ENCODE results near the gene MTX1.
"Not testable (repeated sequence)": the region's sequence is repeated elsewhere in the genome, so short reads cannot be mapped to it uniquely, and the experiment has no call there.

The MTX1 gene

GRCh38 chr1:155236451-155236850 lies 28.0 kb downstream of the MTX1 start:
- in situ Hi-C loops (cut with MboI; ENCODE audit: low pct_unique_long_range_greater_than_20kb, low sequenced_read_pairs, unreplicated experiment): no loop called here
- DNase-seq (ENCODE audit: low spot score): no peak
- TF ChIP-seq CTCF (IDR thresholded peaks at IDR 0.05; ENCODE audit: extremely low read depth, insufficient read depth, missing control alignments): no peak

- in situ Hi-C loops (cut with MboI; ENCODE audit: low pct_unique_long_range_greater_than_20kb, low sequenced_read_pairs, unreplicated experiment): no loop called here
- DNase-seq (ENCODE audit: low spot score): peak; percentile 80
- no peak for TF ChIP-seq CTCF (IDR thresholded peaks at IDR 0.05; ENCODE audit: extremely low read depth, insufficient read depth, missing control alignments)
Observed at GRCh38 chr1:155241069-155241679, 32.7 kb downstream of the MTX1 start.

- in situ Hi-C loops (cut with MboI; ENCODE audit: low pct_unique_long_range_greater_than_20kb, low sequenced_read_pairs, unreplicated experiment): no loop called here
- DNase-seq (ENCODE audit: low spot score): no peak
Observed at GRCh38 chr1:155241841-155242264, 33.4 kb downstream of the MTX1 start.

GRCh38 chr1:155242805-155243358 lies 34.4 kb downstream of the MTX1 start:
- TF ChIP-seq CTCF (IDR thresholded peaks at IDR 0.05; ENCODE audit: extremely low read depth, insufficient read depth, missing control alignments): no peak
- no peak for DNase-seq (ENCODE audit: low spot score)
- in situ Hi-C loops (cut with MboI; ENCODE audit: low pct_unique_long_range_greater_than_20kb, low sequenced_read_pairs, unreplicated experiment): no loop called here

More at GRCh38 chr1:155241841-155242264, 33.4 kb downstream of the MTX1 start:
- no peak for TF ChIP-seq CTCF (IDR thresholded peaks at IDR 0.05; ENCODE audit: extremely low read depth, insufficient read depth, missing control alignments)

- DNase-seq (ENCODE audit: low spot score): peak; percentile 96
- TF ChIP-seq CTCF (IDR thresholded peaks at IDR 0.05; ENCODE audit: extremely low read depth, insufficient read depth, missing control alignments): peak; percentile 46
- in situ Hi-C loops (cut with MboI; ENCODE audit: low pct_unique_long_range_greater_than_20kb, low sequenced_read_pairs, unreplicated experiment): no loop called here
Observed at GRCh38 chr1:155244368-155245162, 36.1 kb downstream of the MTX1 start.

- DNase-seq (ENCODE audit: low spot score): no peak
- in situ Hi-C loops (cut with MboI; ENCODE audit: low pct_unique_long_range_greater_than_20kb, low sequenced_read_pairs, unreplicated experiment): no loop called here
- TF ChIP-seq CTCF (IDR thresholded peaks at IDR 0.05; ENCODE audit: extremely low read depth, insufficient read depth, missing control alignments): no peak
Observed at GRCh38 chr1:155245163-155245524, 36.6 kb downstream of the MTX1 start.

- DNase-seq (ENCODE audit: low spot score); in situ Hi-C loops (cut with MboI; ENCODE audit: low pct_unique_long_range_greater_than_20kb, low sequenced_read_pairs, unreplicated experiment): not testable (repeated sequence)
Observed at GRCh38 chr1:155246796-155247195, 38.3 kb downstream of the MTX1 start.

Data from GM13977 (cell line).